GM12874 (cell line): ENCODE data around the gene DDN.

Experiments used
- TF ChIP-seq, protein P1 (sequence below): IDR thresholded peaks from 2 replicates; pipeline ENCODE4 v1.5.1; 2011; ENCODE audit warnings: low read depth, mild to moderate bottlenecking, control low read depth, low read length, moderate library complexity; ENCODE audit not compliant: insufficient read depth

Gene DDN

DNA sequence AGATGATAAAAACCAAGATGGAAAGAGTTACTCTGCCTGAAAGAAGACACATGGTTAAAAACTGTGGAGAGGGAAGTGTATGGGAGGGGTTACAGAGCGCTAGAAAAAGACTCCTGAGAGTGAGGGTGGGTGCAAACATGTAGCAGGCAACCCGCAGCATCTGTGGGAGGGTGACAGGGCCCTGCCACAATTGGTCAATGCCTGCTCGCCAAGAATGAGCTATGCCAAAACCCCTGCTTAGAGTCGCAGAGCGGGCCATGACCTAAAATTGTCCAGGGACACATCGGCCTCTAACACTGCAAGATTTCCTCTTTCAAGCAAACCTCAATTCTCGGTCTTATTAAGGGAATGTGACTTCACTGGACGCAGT, 18.7 kb upstream of the DDN start:
- TF ChIP-seq, protein P1, sequence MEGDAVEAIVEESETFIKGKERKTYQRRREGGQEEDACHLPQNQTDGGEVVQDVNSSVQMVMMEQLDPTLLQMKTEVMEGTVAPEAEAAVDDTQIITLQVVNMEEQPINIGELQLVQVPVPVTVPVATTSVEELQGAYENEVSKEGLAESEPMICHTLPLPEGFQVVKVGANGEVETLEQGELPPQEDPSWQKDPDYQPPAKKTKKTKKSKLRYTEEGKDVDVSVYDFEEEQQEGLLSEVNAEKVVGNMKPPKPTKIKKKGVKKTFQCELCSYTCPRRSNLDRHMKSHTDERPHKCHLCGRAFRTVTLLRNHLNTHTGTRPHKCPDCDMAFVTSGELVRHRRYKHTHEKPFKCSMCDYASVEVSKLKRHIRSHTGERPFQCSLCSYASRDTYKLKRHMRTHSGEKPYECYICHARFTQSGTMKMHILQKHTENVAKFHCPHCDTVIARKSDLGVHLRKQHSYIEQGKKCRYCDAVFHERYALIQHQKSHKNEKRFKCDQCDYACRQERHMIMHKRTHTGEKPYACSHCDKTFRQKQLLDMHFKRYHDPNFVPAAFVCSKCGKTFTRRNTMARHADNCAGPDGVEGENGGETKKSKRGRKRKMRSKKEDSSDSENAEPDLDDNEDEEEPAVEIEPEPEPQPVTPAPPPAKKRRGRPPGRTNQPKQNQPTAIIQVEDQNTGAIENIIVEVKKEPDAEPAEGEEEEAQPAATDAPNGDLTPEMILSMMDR: no peak

DNA sequence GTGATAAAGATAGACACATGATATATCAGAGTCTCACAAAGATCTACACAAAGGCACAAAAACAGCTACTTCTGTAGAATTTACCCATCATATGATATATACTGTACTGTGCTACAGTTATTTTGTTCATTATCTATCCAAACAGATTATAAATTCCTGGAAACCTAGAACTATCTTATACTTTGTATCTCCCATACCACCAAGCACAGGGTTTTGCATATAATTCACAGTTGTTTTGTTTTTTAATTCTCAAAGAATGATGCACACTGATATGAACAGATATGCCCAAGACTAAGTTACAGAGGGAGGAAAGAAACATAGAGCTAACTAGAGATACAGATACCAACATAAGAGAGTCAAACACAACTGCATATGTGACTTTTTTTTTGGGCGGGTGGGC, 16.0 kb upstream of the DDN start:
- TF ChIP-seq, protein P1: no peak

DNA sequence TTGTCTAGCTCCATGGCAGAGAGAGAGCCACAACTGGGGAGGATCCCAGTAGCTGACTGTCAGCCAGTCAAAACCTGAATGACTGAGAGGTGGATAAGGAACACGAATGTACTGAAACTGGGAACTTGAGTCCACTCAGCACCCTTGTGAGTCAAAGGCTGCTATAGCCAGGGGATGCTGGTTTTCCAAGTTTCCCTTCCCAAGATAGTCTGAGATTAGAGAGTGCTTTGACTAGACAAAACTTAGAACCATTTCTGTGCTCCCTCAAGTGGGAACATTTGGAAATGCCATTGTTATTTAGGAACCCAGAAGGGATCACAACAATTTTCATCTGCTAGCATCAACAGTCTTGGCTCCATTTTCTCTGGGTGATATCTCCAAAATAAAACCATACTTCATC, 15.4 kb upstream of the DDN start:
- TF ChIP-seq, protein P1: no peak

DNA sequence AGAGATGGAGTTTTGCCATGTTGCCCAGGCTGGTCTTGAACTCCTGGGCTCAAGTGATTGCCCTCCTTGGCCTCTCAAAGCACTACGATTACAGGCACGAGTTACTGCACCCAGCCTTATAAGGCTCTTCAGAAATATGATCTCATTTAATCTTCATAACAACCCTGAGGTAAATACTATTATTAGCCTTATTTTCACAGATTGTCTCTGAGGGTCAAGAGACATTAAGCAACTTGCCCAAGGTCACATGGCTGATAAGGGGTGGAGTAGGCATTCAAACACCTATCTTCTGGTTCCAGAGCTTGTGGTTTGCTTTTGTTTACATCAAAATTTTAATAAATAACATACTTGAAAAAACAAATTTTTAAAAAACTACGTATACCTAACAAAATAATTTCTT, 14.3 kb upstream of the DDN start:
- TF ChIP-seq, protein P1: no peak

DNA sequence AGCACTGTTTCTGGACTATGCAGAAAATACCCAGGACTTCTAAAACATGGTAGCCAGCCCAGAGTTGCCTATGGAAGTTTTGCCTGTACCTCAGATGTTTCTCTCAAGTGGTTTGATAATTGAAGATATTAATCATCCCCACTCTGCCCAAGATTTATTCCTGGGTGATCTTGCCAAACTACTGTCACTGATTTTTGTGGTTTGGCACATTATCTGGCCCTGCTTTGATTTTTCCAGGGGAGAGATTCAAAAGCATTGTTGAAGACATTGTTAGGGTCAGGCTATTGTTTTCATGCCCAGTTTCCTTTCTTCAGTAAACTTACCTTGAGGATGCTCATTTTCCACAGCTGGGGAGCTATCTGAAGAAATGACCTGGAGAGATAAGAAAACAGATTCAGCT, 13.6 kb upstream of the DDN start:
- TF ChIP-seq, protein P1: no peak

DNA sequence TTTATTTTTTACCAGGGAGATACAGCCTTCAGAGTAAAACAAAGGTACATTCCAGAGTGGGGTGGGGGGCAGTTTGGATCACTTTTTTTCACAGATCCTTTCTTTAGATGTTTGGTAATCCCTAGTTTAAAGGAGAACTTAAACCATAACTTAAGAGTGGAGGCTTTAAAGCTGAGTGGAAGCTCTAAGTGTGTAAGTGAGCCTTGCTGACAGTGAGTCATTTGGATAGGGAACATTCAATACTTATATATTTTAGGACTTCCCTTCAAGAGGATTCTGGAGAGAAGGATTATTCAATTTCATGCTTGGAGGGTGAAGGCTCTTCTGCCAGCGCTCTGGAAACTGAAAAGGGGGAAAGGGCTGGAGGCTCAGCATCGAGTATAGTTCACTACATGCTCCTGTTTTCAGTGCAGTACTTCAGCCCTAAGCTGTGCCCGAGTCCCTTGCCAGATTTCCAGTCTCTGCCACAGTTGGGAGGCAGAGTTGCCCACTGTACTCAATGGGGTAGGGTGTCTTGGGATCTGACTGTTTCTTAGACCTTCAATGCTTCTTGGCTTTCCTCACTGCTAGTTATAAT, 11.0 kb upstream of the DDN start:
- TF ChIP-seq, protein P1: no peak

DNA sequence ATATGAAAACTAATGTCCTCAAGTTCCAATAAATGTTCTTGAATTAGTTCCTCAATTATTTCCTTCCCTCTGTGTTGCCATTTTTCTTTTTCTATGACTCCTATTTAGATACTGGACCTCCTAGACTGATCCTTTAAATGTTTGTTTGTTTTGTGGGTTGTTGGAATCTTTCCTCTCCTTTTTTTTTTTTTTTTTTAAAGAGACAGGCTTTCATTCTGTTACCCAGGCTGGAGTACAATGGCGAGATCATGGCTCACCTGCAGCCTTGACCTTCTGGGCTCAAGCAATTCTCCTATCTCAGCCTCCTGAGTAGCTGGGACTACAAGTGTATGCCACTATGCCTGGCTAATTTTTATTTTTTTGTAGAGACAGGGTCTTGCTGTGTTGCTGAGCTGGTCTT, 9.8 kb upstream of the DDN start:
- TF ChIP-seq, protein P1: no peak
